NOMO-1 treated with dmso at 0.1 percent for 144 hours (cell line): ENCODE results near the gene TOP3A.
A peak's percentile ranks its signal among the peaks of the same experiment; 100 is the strongest.

Experiments used
- DNase-seq: peaks from one replicate; lab custom pipeline; 2025; ENCODE audit not compliant: unreplicated experiment; lab: John Stamatoyannopoulos, UW

TOP3A gene

DNA sequence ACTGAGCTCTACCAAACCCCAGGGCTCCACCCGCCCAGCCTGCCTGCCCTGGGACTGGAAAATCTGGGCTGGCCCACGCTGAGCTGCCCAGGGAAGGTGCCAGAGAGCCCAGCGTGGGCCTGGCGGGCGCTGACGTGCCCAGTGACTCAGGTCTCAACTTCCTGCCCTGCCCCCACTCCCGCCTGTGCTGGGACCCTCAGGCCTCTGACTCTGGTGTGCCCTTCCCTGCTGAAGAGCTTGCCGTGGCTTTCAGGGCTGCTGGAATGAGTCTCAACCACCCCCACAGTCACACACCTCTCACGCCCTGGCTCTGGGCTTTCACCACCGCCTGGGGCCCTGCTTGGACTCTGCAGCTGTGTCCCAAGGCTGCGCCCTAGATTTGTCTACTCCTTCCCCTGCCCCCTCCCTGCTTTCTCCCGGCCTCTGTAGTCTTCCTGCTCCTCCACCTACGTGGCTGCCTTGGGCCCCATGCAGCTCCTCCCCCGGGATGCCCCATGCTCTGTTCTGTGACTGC is 79.0 kb downstream of the TOP3A start:
- DNase-seq: no peak

DNA sequence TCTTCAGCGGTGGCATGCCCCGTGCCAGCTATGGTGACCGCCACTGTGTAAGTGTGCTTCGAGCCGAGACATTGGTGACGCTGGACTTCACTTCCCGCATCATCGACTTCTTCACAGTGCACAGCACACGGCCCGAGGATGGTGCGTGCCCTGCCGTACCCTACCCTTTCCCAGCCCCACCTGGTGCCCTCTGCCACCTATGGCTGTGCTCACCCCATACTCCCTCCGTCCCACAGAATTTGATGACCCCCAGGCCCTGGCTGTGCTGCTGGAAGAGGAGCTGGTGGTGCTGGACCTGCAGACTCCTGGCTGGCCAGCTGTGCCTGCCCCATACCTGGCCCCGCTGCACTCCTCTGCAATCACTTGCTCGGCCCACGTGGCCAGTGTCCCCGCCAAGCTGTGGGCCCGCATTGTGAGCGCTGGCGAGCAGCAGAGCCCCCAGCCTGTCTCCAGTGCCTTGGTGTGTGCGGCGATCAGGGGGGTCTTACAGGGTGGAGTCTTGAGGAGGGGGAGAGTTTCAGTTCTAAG is 79.9 kb downstream of the TOP3A start:
- DNase-seq: no peak

DNA sequence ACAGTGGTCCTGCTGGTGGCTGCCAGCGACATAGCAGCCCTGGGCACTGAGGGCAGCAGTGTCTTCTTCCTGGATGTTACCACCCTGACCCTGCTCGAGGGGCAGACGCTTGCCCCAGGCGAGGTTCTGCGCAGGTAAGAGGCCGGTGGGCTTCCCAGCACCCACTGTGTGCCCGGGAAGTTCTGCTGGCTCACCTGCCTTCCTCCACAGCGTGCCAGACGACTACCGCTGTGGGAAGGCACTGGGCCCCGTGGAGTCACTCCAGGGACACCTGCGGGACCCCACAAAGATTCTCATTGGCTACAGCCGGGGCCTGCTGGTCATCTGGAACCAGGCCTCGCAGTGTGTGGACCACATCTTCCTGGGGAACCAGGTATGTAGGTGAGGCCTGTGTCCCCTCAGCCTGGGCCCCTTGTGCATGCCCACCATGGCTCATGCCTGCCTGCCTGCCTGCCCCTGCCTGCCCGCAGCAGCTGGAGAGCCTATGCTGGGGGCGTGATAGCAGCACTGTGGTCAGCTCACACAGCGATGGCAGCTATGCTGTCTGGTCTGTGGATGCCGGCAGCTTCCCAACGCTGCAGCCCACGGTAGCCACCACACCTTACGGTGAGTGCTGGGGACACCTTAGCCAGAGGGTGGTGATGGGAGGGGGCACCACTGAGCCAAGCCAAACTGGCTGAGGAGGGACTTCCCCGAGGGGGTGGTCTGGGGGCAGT is 80.8 kb downstream of the TOP3A start:
- DNase-seq: no peak

DNA sequence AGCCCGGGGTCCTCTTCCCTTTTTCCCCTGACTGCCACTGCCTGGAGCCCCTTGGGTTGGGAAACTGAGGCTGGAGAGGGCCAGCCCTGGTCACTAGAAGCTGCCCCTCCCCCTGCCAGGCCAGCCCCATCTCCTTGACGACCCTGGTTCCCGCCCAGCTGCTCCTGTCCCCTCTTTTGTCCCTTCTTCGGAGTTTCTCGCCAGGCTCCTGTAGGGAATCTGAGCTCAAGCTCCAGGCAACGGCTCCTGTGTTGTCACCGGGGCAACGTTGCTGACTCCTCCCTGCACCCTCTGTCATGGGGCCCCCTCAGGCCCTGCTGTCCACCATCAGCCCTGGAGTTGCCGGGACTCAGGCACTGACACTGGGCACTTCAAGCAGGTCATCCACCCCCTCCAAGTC is 83.6 kb downstream of the TOP3A start:
- no peak for DNase-seq

DNA sequence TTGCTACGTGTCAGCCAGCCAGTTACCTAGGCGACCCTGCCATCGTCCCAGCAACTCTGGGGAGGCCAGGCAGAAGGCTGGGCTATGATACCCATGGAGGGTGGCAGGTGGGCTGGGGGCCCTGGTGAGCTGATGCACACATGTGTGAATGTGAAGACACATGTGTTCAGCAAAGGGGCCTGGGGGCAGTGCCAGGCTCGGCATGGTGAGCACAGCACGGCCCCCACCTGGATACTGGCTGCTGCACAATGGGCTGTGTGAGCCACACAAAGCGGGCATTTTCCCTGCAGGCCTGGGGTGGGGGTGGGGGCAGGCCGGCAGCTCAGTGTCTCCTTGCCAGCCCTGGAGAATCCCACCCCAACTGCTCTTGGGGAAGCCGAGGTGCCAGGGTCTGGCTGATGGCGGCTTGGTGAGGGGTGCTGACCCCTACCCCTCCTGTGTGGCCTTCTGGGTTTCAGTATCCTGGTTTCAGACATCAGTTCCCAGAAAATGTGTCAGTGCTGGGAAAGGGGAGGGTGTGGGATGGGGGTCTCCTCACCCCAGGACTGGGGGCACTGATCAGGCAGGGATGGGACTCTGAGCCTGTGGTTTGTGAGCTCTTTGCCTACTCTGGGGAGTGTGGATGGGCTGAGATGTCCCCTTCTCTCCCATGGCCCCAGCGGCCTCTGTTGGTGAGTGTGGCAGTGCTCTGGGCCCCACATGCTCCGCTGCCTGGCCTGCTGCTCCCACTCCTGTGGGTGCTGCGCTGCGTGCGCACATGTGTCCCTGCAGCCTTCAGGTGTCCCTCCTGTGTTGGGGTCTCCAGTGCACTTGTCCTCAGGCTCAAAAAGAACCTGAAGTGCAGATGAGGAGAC is 84.3 kb downstream of the TOP3A start:
- no peak for DNase-seq

DNA sequence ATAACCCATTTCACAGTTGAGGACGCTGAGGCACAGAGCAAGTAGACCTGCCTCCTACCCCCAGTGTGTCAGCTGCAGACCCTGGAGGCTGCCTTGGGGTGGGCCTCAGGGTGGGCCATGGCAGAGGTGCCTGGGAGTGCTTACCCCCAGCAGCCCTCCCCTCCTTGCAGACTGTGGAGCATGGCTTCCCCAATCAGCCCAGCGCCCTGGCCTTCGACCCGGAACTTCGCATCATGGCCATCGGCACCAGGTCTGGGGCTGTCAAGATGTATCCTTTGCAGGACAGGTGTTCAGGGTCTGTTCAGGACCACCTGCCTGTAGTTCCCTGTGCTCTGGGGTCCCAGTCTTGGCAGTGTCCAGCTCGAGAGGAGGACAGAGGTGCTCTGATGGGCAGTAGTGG is 85.0 kb downstream of the TOP3A start:
- DNase-seq: no peak

DNA sequence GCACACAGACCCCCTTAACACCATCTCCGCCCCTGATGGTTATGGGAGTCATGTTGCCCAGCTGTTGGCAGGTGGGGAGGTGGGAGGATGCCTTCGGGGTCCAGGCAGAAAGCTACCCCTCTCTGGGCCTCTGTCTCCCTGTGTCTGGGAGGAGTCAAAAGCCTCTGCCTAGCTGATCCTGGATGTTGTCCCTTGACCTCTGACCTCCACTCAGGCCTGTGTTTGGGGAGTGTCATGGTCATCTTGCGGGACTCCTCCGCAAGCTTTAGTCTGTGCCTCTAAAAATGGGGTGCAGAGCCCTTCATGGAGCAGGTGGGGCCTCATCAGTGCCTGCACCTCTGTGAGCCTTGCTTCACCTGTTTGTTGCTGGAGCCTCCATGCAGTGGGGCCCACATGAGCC is 85.5 kb downstream of the TOP3A start:
- no peak for DNase-seq

DNA sequence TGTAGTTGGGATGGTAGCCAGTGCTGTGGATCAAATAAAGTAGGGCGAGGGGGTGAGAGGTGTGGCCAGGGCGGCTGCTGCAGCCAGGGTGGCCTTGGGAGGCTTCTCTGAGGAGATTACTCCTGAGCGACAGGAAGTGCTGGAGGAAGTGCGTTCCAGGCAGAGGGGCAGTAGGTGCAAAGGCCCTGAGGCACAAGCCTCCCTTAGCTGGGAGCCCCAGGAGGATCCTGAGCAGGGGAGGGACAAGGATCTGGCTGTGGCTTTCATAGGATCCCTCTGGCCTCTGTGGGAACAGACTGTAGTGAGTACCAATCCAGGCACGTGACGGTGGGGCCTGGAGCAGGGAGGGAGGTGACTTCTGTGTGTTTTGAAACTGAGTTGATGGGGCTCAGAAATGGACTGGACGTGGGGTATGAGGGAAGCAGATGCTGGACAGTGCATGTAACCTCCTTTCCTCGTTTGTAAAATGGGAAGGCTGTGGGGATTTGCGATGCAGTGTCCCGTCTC is 86.6 kb downstream of the TOP3A start:
- no peak for DNase-seq

DNA sequence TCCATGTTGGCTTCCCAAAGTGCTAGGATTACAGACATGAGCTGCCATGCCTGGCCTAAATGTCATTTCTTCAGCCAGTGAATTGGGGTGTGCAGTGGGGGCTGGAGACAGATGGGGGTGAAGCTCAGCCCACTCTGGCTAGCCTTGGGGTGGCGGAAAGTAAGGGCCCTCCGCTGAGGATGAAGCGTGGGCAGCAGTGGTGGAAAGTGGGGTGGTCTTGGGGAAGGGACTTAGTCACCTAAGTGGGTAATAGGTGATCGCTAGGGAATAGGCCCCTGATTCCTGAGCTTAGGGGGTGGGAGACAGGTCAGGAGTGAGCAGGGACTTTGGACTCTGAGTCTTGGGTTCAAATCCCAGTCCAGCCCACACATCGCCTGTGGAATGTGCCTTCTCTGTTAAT is 87.2 kb downstream of the TOP3A start:
- no peak for DNase-seq

DNA sequence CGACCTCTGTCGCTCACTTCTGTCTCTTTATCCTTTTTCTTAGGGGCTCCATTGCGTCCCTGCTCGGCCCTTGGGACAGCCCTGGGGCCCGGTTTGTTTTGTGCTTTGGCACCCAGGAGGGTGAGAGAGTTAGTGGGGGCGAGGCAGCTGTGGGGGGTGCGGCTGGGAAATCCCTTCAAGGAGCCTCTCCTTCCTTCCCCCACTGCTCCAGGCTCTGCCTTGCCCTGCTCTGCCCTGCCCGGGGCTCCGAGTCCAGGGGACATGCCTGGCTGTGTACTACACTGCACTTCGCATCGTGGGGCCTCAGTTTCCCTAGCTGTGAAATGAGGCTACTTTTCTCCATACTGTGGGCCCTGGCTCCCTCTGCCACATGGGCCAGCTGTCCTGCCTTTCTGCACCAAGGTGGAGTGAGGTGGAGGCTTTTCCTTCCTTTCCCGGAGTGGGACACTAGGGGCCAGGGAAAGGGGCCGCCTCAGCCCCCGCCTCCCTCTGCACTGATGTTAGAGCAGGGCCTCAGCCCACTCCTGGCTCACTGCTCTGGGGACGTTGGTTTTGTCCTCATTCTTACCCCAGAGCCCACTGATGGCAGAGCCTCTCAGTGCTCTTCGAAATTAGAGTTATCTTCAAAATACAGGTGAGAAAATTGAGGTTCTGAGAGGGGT is 88.4 kb downstream of the TOP3A start:
- DNase-seq: no peak

DNA sequence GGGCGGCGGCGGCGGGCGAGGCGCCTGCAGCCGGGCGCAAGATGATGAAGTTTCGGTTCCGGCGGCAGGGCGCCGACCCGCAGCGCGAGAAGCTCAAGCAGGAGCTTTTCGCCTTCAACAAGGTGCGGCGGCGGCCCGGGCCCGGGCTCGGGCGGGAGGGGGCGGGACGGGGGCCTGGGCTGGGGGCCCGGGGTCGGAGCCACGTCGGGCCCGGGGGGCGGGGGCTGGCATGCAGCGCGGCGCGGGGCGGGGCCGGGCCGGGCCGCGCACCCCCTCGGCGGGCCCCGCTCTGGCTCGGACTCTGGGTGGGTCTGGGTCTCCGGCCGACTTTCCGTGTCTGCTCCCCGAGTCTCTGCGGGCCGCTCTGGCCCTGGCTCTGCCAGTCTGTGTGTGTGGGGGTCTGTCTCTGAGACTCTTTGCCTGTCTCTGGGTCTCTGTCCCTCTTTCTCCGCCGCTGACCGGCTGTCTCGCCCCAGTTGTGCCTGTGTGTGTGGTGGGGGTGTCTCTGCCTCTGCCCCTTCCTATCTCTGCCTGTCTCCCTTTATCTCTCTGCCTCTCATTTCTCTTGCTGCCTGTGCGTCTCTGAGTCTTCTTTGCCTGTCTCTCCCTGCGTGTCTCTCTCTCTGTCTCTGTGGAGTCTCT is 89.0 kb downstream of the TOP3A start:
- DNase-seq: no peak

DNA sequence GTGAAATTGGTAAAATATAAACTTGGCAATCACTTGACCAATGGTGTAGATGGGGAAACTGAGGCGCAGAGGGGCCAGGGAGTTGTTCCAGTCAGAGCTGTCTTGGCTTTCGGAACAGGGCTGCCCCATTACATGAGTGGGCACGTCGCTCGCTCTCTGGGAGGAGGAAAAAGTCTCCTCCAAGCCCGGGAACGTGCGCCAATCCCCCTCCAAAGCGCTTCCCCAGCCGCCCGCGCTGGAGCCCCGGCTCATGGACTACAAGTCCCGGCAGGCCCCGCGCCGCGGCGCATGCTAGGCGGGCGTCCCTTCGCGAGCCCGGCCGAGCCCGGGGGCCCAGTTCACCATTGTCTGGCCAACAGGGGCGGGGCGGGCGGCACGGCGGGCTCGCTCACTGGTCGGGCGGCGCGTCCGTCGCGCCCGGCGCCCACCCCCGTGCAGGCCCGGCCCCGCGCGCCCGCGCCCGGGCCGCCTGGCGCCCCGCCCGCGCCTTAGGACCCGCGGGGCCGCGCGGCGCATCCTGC is 89.6 kb downstream of the TOP3A start, which contains the start of gene LLGL1:
Gene LLGL1 (plus strand): TSS at position 515 of the 521 bp plus-strand sequence. CDS start 48 bp downstream, outside the sequence.
- DNase-seq: peak; percentile 86

DNA sequence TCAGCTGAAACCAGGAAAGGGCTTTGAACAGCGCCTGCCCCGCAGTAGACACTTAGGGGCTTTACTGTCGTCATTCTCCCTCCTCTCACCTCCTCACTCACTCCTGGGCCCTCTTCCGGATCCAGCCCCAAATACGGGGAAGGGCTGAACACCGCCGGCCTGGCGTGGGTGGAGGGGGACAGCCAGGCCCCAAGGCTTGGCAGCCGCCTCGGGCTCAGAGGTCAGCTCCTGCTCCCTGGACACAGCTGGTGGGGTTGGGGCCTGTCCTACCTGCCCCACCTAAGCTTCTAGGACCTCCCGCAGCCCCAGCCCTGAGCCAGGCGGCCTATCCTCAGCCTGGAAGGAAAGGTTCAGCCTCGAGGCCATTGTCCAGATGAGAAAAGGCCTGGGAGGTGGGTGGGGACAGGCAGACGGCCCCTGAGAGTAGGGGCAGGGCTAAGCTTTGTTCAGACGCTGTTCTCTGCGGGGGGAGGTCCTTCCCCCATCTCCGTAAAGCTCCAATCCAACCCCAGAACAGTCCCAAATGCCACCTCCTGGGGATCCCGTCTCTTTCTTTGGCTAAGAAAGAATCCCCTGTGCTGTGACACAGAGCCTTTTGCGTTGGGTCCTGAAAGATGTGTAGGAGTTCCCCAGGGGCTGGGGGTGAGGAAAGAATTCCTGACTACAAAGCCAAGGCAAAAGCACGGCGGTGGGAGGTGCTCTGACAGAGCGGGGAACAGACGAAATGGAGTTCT is 90.2 kb downstream of the TOP3A start:
- DNase-seq: no peak

DNA sequence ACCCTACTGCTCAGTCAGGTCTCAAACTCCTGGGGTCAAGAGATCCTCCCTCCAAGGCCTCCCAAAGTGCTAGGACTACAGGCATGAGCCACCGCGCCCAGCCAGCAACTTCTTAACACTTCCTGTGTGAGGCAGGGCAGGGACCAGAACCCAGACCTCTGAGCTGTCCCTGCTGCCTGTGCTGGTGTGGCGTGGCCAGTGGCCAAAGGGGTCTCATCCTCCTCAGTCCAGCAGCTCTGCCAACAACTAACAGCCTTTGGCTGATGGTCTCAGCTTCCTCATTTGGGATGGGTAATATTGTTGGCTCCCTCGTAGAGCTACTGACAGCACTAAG is 90.8 kb downstream of the TOP3A start:
- DNase-seq: no peak
